PC-9 (cell line): ENCODE data around the gene CDCA3. TPM values are rescaled to one million over a fixed set of nuclear protein-coding genes. Genes with fewer than 3 reads are reported as not detected.

ENCODE experiments used
- BruUV-seq: library from RNA; stranded (reverse); fragments of 400-500 nt; replicated peaks from 2 replicates; lab custom pipeline; 2021; lab: Mats Ljungman, UMichigan
- CTCF ChIA-PET: fragments of 300-600 bp; sonication (Branson Sonifier 250); formaldehyde crosslinking; loops from one replicate; lab custom pipeline; 2022; ENCODE audit warnings: antibody characterized with exemption; lab: Charles Lee
- POLR2A ChIA-PET: fragments of 300-600 bp; sonication (Branson Sonifier 250); formaldehyde crosslinking; loops from one replicate; lab custom pipeline; 2022; ENCODE audit warnings: antibody characterized with exemption; ENCODE audit not compliant: unreplicated experiment; lab: Charles Lee
- DNase-seq, 2 experiments: peaks; one replicate each; pipeline versions ENCODE4 v3.0.0 to v3.0.0-alpha.2; 2015 to 2022; ENCODE audit warnings: mixed read lengths in 1 of 2
- H2AFZ ChIP-seq: fragments of 200-600 bp; sonication (generic); 2 replicates; pipeline ENCODE4 v1.8.1; 2017; ENCODE audit warnings: antibody characterized with exemption
- H3F3A ChIP-seq: fragments of 200-600 bp; sonication (generic); 2 replicates; pipeline ENCODE4 v1.8.1; 2017; ENCODE audit warnings: antibody characterized with exemption, mild to moderate bottlenecking, low read depth; ENCODE audit not compliant: insufficient read depth
- H3K27ac ChIP-seq: fragments of 200-600 bp; sonication (generic); 2 replicates; pipeline ENCODE4 v1.6.1; 2016; ENCODE audit warnings: mixed run types
- H3K27me3 ChIP-seq: fragments of 200-600 bp; sonication (generic); 2 replicates; pipeline ENCODE4 v1.6.1; 2016; ENCODE audit warnings: low read depth, mixed run types; ENCODE audit not compliant: insufficient read depth
- H3K36me3 ChIP-seq: fragments of 200-600 bp; sonication (generic); 2 replicates; pipeline ENCODE4 v1.6.1; 2016; ENCODE audit warnings: low read depth, mixed run types
- H3K4me1 ChIP-seq: fragments of 200-600 bp; sonication (generic); replicated peaks from 2 replicates; pipeline ENCODE4 v1.6.1; 2016; ENCODE audit warnings: mixed run types; ENCODE audit not compliant: insufficient read depth
- H3K4me2 ChIP-seq: fragments of 200-600 bp; sonication (generic); 2 replicates; pipeline ENCODE4 v1.6.1; 2017; ENCODE audit warnings: mixed run types
- H3K4me3 ChIP-seq: fragments of 200-600 bp; sonication (generic); 2 replicates; pipeline ENCODE4 v1.6.1; 2016; ENCODE audit warnings: mixed run types
- H3K79me2 ChIP-seq: fragments of 200-600 bp; sonication (generic); 2 replicates; pipeline ENCODE4 v1.6.1; 2017; ENCODE audit warnings: low read depth, mixed run types
- H3K9me2 ChIP-seq: fragments of 200-600 bp; sonication (generic); 2 replicates; pipeline ENCODE4 v1.8.1; 2017; ENCODE audit warnings: mild to moderate bottlenecking; ENCODE audit not compliant: insufficient read depth
- H3K9me3 ChIP-seq: fragments of 200-600 bp; sonication (generic); 2 replicates; pipeline ENCODE4 v1.8.1; 2016; ENCODE audit warnings: low read depth; ENCODE audit not compliant: insufficient read depth
- H4K20me1 ChIP-seq: fragments of 200-600 bp; sonication (generic); 2 replicates; pipeline ENCODE4 v1.8.1; 2017; ENCODE audit not compliant: insufficient read depth
- CTCF ChIP-seq: fragments of 200-600 bp; sonication (generic); conservative IDR thresholded peaks from 2 replicates; pipeline ENCODE4 v1.6.1; 2017; ENCODE audit warnings: mixed run types, antibody characterized with exemption, mild to moderate bottlenecking, moderate library complexity
- EZH2 ChIP-seq: fragments of 200-600 bp; sonication (generic); IDR thresholded peaks from 2 replicates; pipeline ENCODE4 v1.8.0; 2017; ENCODE audit warnings: antibody characterized with exemption, low read depth
- intact Hi-C: fragments of 100-400 bp; cut with micrococcal nuclease; formaldehyde crosslinking; loops from one replicate; pipeline ENCODE4 v1.10.0; 2022; ENCODE audit not compliant: unreplicated experiment
- total RNA-seq: library from RNA; stranded (reverse); gene quantifications from 2 replicates; pipeline ENCODE4 v1.2.3, GENCODE V29; 2021

Gene CDCA3
- total RNA-seq, 1 experiment from 2014 or later = 125 TPM

GRCh38 chr12:6850796-6851152 lies 312 bp downstream of the CDCA3 start:
- no peaks in the 10 kb centered on the region for H3K9me2 ChIP-seq
- TF ChIP-seq CTCF = no peak
- peaks cover 47% of the 10 kb centered on the region for H3K79me2 ChIP-seq
- peaks cover 25% of the 10 kb centered on the region for H3K4me1 ChIP-seq
- BruUV-seq = TSS peak; percentile 54
- no peak for DNase-seq
- peak overlapping the region; percentile 83 for H3K4me3 ChIP-seq
- intact Hi-C loops = loop anchor here (1.0 to 5.0 kb wide), 5 partner anchors 23 to 283 kb away; partner anchors contain the start of genes NOP2 and SPSB2
- no peak overlapping the region for H3K27ac ChIP-seq
- peak overlapping the region; percentile 82 for H2AFZ ChIP-seq
- no peaks in the 10 kb centered on the region for H3K27me3 ChIP-seq
- peaks cover 10% of the 10 kb centered on the region; the same call in 1 of the 2 replicates for H4K20me1 ChIP-seq
- H3K4me2 ChIP-seq = peak overlapping the region; percentile 86
- POLR2A ChIA-PET = interaction anchor here (0.6 to 3.1 kb wide), 7 partner anchors 18 to 760 kb away, joined by 3 to 31 read pairs (median 8); partner anchors contain the start of genes PTMS and SPSB2
- CTCF ChIA-PET = interaction anchor here (0.6 to 1.5 kb wide), 3 partner anchors 85 to 168 kb away, joined by 3 to 17 read pairs (median 4); partner anchors contain the start of genes LPCAT3 and PTMS
- no peaks in the 10 kb centered on the region for H3K9me3 ChIP-seq
- H3F3A ChIP-seq = peaks cover 36% of the 10 kb centered on the region; the same call in 1 of the 2 replicates
- peaks cover 6% of the 10 kb centered on the region for H3K36me3 ChIP-seq

GRCh38 chr12:6849976-6850560 lies 1.0 kb downstream of the CDCA3 start:
- H3K4me2 ChIP-seq = peak overlapping the region; percentile 86
- no peaks in the 10 kb centered on the region; the same call in 1 of the 2 replicates for H3K36me3 ChIP-seq
- H3K4me1 ChIP-seq = peaks cover 25% of the 10 kb centered on the region
- no peaks in the 10 kb centered on the region for H3K9me2 ChIP-seq
- no peak overlapping the region for H3K27ac ChIP-seq
- H3K79me2 ChIP-seq = peaks cover 40% of the 10 kb centered on the region
- ChIA-PET CTCF (no interaction called here), POLR2A (no interaction called here)
- no peak for DNase-seq
- intact Hi-C loops = loop anchor here (5.0 kb wide), 2 partner anchors 112 to 283 kb away; partner anchors contain the start of gene NOP2
- H3F3A ChIP-seq = peaks cover 36% of the 10 kb centered on the region; the same call in 1 of the 2 replicates
- peak overlapping the region; percentile 83 for H3K4me3 ChIP-seq
- H4K20me1 ChIP-seq = peaks cover 10% of the 10 kb centered on the region; the same call in 1 of the 2 replicates
- H3K27me3 ChIP-seq = no peaks in the 10 kb centered on the region
- H3K9me3 ChIP-seq = no peaks in the 10 kb centered on the region
- BruUV-seq = no TSS peak
- no peak for TF ChIP-seq CTCF
- no peak for TF ChIP-seq EZH2
- no peak overlapping the region for H2AFZ ChIP-seq

GRCh38 chr12:6849427-6849826 lies 1.7 kb downstream of the CDCA3 start:
- no TSS peak for BruUV-seq
- TF ChIP-seq CTCF = no peak
- no peak for TF ChIP-seq EZH2
- H3K9me3 ChIP-seq = no peaks in the 10 kb centered on the region
- peaks cover 36% of the 10 kb centered on the region; the same call in 1 of the 2 replicates for H3F3A ChIP-seq
- intact Hi-C loops = no loop called here
- H3K4me1 ChIP-seq = peaks cover 25% of the 10 kb centered on the region
- H3K27me3 ChIP-seq = no peaks in the 10 kb centered on the region
- 0 out of 2 replicates have a peak overlapping the region, but pooled peaks have one; percentile 83 for H3K4me3 ChIP-seq
- H3K36me3 ChIP-seq = no peaks in the 10 kb centered on the region; the same call in 1 of the 2 replicates
- no peak for DNase-seq
- no peak overlapping the region for H2AFZ ChIP-seq
- peak overlapping the region; percentile 86 for H3K4me2 ChIP-seq
- H3K79me2 ChIP-seq = peaks cover 34% of the 10 kb centered on the region
- H3K27ac ChIP-seq = no peak overlapping the region
- ChIA-PET POLR2A (no interaction called here), CTCF (no interaction called here)
- peaks cover 10% of the 10 kb centered on the region; the same call in 1 of the 2 replicates for H4K20me1 ChIP-seq
- H3K9me2 ChIP-seq = no peaks in the 10 kb centered on the region
